Gastroesophageal sphincter (tissue), 3 donors: Measurements from ENCODE around the gene CHAMP1.

Experiments used
- CTCF ChIP-seq, 4 experiments: fragments of 200-600 bp in 2 of 4; fragments of 450-650 bp in 2 of 4; sonication (generic) in 1 of 4; IDR thresholded peaks; one replicate each; pipeline ENCODE4 v1.5.1; 2017 to 2019; ENCODE audit warnings: antibody characterized with exemption in 4 of 4, mild to moderate bottlenecking in 2 of 4, moderate library complexity in 2 of 4
- POLR2AphosphoS5 ChIP-seq: sonication (generic); formaldehyde crosslinking; IDR thresholded peaks from one replicate; pipeline ENCODE4 v1.6.1; 2017; ENCODE audit warnings: antibody characterized with exemption

DNA sequence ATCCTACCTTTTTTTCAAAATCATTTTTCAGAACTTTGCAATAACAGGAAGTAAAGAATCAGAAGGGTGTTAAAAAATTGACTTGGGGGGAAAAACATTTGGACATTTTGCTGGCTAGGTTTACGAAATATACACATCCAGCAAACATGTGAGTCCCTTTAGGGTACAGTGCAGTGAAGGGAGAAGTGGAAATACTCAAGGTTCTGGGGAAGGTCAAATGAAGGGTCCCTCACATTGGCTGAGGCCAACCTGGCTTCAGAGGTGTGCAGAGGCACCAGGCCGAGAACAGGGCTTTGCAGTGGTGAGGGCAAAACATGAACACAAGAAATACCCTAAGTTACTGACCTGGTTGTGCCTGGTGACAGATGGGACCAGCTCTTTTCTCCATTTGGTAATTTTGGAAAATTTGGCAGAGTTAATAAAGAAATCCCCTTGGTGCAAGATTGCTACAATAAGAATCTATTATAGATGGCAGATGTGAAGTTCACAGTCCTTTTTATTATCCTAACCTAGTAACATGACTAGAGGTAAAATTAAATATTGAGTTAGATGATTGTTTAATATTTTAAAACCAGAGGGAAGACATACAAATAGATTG is 34.4 kb upstream of the CHAMP1 start:
- TF ChIP-seq CTCF (IDR thresholded peaks at IDR 0.05), result no peak
- TF ChIP-seq POLR2AphosphoS5, result no peak
